Posterior cingulate gyrus (tissue), 11 donors: Measurements from ENCODE around the gene CDH11.
A peak's percentile ranks its signal among the peaks of the same experiment; 100 is the strongest.

Source experiments
- DNase-seq, 10 donors: peaks; one replicate each; pipeline versions ENCODE4 v3.0.0 to v3.0.0-alpha.2; 2020 to 2021; ENCODE audit warnings: mixed read lengths in 3 of 10
- intact Hi-C: fragments of 100-400 bp; cut with DNase I; formaldehyde crosslinking; loops from one replicate; pipeline ENCODE4 v1.15.1; 2023

The CDH11 gene

DNA sequence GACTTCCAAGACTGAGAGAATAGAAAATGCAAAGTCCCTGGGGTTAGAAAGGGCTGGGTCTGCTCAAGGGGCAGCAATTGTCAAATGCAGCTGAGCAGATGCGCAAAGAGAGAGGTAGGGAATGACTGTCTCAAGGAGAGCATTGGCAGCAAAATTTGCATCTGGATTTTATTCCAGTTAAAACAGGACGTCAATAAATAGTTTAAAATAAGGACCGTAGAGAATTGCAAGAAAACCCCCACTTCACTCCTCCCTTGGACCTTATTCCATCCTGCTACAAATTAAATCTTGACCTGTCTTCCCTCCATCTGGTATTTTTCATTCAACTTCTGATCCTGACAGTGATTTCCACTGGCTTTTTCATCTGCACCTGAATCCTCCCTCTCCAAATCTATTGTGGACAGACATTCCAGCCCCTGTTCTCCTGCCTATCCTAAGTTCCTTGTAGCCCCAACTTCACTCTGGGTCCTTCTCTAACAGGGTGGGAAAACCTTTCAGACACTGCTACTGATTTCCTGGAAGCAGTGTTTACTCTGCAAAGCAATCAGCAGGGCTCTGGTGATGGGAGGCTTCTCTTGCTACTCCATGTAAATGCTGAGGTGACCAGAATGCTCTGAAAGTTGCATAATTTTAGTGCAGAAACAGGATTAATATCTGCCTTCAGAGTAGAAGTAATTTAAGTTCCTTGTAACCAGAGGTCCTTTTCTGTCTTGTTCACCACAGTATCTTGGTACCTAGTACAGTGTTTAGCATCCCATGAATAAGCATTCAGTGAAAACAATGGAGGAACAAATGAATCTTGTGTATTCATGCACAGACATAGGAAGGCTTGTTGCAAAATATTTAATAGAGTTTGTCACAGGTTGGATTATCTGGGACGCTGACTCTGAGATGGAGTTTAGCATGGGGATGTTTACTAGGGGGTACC lies 79.2 kb downstream of the CDH11 start:
- intact Hi-C loops = no loop called here
- DNase-seq = no peak

DNA sequence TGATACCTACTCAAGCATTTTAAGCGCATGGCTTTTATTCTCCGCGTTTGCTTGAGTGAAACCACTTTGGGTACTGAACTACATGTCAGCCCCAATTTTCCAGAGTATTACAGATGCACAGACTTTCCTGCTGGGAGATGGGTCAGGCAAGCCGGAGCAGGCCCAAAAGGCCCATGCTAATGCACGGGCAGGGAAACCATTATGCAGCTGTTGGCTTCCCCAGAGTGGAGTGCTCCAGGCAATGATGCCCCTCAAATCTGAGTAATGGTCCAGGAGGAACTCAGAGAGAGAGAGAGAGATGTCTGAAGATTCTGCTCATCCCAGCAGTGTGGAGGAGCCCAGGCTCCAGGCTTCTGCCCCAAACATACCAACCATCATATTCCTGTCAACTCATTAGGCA lies 80.2 kb downstream of the CDH11 start:
- intact Hi-C loops = no loop called here
- DNase-seq = no peak

DNA sequence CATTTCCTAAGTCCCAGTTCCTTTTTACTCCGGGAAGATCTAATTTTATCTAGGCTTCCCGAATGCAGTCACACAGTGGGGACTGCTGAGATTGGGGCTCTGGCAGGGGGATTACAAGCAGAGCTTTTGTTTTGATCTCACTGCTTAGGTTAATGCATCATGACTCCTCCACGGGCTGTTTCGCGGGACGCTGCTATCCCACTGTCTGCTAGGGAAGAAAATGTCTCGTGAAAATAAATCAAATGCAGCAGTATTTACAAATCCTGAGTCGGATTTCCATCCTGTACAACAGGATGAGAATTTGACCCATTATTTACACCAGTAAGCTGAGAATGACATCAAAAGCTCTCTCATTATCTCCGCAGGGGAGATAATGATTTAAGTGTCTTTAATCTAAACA lies 83.8 kb downstream of the CDH11 start:
- DNase-seq = no peak
- intact Hi-C loops = no loop called here

DNA sequence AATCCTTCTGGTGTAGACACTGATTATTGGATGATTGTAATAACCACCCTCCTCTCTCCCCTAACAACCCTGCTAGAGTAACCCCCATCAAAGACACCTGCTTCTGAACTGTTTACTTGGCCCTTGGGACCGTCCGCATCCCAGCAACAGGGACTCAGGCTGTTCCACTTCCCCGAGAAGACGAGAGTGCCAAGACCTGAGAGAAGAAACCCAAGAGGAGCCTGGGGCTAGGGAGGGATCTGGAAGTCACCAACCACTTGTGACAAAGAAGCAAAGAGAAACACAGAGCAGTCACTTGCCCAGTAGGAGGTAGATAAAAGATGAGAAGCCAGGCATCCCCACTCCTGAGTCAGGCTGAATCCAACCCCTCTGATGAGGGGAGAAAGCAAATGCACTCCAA lies 84.3 kb downstream of the CDH11 start:
- intact Hi-C loops = no loop called here

DNA sequence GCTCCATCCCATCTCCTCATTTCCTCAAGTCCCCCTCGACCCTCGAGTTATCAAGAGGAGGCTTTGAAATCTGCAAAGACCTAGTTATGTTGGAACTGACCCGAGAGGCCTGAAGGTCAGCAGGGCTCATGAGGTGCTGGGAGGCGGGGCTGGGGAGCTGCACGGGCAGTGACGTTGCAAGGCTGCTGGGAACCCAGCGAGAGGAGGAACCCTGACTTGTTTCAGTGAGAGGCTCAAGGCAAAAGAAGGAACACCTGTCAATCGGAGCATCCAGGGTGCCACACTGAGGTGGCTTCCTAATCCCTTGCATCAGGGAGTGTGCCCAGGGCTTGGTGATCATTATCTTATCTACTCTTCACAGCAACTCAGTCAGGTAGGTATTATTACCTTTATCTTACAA lies 86.9 kb downstream of the CDH11 start:
- intact Hi-C loops = no loop called here
- DNase-seq = no peak

More for the DNA sequence above, 84.3 kb downstream of the CDH11 start:
- DNase-seq = no peak

DNA sequence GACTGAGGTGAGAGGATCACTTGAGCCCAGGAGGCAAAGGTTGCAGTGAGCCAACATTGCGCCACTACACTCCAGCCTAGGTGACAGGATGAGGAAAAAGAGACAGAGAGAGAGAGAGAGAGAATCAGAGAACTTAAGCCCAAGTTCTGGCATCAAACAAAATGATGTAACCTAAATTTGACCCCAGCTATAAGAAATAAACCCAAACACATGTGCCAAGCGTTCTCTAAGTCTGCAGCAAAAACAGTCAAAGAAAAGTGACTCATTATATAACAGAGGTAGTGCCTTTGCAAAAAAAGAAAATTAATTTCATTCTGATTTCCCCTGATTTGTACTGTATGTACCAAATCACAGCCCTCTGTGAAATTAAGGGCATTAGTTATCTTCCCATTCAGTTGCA lies 89.5 kb downstream of the CDH11 start:
- DNase-seq = no peak
- intact Hi-C loops = no loop called here

DNA sequence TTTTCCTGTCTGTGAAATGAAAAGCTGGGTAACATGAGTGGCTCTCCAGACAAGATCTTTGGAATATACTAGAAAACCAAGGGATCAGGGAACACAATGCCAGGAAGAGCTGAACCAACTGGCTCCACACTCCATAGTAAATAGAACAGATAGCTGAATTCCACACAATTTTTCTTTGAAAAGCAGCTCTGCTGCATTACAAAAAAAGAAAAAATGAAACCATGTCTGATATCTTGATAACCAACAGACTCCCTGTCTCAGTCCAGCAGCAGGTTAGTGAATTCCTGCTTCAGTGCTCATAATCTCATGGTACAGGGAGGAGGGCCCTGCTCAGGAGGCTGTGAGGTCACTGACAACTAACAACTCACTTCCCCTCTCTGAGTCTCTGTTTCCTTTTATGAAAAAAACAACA lies 97.1 kb downstream of the CDH11 start:
- intact Hi-C loops = no loop called here

DNA sequence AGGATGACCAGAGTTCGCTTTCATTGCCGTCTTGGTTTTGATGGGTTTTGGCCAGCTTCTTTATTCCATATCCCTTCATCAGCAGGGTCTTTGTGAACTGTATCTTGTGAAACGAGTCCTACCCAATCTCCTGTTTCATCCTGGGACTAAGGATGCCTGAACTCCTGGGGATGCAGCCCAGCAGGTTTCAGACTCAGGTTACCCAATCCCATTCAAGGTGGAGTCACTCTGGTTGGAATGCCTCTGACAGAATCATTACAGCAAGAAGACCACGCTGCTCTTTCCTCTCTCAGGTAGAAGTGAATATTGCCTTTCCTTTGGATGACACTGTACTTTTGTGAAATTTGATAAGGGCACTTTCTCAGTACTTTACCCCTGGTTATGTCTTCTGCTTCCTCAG lies 98.1 kb downstream of the CDH11 start:
- intact Hi-C loops = no loop called here

More for the DNA sequence above, 97.1 kb downstream of the CDH11 start:
- no peak for DNase-seq

DNA sequence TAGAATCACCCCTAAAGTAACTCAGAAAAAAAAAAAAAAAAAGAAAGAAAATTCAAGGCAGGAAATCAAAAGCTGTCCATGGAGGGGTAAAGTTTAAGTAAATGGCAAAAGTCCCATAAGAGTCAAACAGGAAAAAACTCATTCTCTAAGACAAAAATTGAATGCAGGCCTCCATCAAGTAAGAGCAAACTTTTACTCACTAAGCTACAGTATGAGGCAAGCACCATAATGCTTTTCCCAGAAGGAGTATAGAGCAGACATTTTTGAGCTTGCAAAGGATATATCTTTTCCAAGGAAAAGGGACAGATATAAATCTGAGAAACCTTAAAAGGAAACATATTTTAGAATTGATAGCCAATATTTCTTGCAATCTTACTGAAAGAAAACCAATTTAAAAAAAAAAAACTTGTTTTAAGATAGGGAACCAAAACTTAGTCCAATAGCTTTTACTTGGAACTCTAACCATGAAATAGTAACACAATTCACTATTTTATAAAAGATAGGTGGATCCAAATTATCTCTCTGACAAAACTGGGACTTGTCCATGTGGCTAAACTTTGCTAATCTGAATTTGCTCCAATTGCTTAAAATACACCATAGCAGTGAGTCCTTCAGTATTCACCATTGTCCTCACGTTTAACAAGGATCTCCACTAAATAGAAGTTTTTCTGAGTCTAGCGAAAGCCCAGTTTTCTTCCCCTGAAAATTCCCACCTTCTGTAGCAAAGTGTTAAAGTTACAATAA lies 99.8 kb downstream of the CDH11 start:
- intact Hi-C loops = no loop called here
- DNase-seq = no peak

More for the DNA sequence above, 98.1 kb downstream of the CDH11 start:
- DNase-seq = no peak

DNA sequence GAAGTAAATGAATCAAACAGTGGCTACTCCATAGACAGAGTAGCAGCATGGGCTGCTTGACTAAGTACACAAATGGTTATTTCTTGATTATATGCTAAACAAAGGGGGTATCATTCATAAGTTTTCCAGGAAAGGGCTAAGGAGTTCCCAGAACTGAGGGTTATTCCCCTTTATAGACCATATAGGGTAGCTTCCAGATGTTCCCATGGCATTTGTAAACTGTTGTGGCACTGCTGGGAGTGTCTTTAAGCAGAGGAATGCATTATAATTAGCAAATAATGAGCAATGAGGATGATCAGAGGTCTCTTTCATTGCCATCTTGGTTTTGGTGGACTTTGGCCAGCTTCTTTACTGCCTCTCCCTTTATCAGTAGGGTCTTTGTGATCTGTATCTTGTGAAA lies 105.1 kb downstream of the CDH11 start:
- no peak for DNase-seq
- intact Hi-C loops = no loop called here

DNA sequence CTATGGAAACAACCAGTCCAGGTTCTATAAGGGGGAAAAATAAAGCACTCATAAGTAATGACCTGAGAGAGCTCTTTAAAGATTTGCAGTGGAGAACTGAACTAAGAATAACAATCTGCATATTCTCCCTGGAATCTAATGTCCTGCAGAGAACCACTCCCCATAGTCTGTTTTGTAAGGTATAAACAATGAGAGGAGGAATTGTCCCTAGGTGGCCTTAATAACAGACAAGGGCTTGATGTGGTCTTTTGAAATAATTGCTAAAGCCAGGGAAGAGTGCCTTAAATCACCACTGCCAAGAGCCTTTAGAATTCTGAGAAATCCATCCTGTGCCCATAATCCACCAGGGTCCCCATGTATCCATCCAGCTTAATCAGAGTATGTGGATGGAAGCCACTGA lies 106.3 kb downstream of the CDH11 start:
- DNase-seq = no peak
- intact Hi-C loops = no loop called here

DNA sequence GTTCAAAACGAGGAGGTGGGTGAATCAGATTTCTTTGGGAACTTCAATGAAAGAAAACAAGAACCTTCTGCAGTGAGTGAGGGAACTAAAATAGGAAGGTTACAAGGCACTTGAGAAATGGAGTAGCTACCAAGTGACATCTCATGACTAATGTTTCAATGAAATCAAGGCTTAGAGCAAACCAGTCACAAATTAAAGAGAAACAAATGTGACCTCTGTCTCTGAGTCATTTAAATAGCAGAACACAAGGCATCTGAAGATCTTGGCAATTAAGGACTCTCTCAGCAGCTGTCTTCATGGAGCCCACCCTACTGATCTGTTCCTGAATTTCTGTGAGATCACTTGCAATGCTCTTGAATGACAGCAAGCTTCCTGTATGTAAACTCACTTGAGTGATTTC lies 109.5 kb downstream of the CDH11 start:
- intact Hi-C loops = no loop called here
- no peak for DNase-seq

DNA sequence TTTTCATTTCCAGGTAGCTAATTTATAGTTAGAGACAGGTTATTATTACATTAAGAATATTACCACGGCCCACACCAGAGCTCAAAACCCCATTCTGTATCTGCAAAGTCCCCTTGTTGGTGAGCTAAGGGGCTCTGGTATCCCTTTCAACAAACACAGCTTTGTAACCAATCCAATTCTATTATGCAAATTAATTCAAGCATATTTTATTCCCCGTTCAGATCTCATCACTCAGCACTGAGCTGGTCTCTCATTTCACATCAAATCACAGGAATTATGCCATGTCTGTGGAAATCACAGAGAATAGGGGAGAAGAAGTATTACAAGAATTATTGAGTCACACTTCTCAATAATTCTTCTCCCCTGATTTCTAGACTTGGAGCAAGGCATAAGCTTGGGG lies 111.7 kb downstream of the CDH11 start:
- intact Hi-C loops = no loop called here
- DNase-seq = no peak

DNA sequence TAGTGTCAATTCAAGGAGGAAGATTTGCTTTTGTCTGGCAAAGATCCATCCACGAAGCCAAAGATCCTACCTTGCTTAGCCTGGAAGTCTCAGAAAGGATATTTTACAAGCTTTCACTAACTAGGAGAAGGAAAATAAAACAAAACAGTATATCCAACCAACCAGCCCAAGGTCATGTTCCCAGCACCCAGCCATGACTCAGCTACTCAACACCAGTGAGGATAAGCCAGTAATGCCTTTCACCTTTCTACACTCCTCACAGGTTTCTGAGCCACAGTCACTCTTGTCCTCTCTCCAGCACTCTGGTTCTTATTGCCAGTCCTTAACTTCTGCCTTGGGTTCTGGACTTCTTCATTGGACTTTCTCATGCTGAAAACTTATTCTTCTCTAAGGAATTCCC lies 116.2 kb downstream of the CDH11 start:
- DNase-seq = no peak
- intact Hi-C loops = no loop called here

DNA sequence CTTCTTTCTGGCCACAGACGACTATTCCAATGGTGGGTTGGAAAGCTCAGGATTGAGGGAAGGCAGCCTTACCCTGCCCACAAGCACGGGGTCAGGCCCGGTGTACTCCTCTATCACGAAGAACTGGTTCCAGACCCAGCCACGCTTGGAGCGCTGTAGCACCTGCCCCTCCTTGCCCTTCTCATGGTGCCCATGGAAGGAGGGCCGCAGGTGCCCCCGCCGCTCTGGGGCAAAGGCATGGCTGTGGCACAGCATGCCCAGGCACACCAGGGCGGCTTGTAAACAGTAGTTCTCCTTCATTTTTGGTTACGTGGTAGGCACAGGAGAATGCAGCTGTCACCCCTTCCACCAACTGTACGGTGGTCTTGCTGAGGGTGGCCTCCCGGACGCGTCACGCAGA lies 117.3 kb downstream of the CDH11 start:
- intact Hi-C loops = no loop called here
- peak in 2 of 10 donors; percentile 60 to 74 for DNase-seq

DNA sequence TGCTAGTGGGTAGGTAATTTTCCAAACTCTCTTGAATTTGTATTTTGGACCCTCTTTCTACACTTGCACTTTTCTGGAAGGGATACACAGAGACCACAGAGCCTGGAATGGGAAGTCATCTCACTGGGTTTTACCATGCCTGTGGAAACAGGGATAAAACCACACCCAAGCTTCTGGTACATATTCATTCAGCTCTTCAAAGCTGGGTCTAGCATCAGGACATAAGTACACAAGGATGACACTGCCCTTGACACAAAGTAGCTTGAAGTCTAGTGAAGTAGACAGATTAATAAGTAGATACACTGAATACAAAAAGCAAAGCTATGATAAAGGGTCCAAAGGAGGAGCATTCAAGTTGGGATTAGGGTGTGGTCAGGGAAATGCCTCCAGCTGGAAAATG lies 118.2 kb downstream of the CDH11 start:
- intact Hi-C loops = no loop called here
- no peak for DNase-seq

DNA sequence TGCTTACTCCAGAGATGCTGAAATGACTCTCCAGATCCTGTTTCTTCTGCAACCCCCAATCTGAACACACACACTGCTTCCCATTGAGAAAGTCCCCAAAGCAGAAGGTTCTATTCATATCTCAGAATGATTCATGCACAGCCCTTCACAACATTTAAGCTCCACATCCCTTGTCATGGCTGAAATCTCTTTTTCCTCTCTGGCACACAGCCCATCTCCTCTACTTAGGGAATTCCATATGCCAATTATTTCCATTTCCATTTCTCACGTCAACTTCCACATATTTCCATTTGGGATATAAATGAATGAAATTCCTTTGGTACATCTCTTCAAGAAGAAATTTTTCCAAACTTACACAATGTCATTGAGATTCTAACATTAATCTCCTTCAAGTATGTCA lies 119.6 kb downstream of the CDH11 start:
- no peak for DNase-seq
- intact Hi-C loops = no loop called here

DNA sequence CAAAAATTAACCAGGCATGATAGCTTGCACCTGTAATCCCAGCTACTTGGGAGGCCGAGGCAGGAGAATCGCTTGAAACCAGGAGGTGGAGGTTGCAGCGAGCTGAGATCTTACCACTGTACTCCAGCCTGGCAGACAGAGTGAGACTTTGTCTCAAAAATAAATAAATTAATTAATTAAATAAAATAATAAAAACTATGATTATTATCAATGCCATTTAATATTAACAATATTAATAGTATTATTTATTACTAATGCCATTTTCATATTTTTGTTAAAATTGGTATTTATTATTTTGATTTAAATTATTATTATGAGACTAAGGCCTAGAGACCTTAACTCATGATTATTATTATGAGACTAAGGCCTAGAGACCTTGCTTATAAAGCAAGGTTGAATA lies 121.2 kb downstream of the CDH11 start:
- DNase-seq = no peak
- intact Hi-C loops = no loop called here

DNA sequence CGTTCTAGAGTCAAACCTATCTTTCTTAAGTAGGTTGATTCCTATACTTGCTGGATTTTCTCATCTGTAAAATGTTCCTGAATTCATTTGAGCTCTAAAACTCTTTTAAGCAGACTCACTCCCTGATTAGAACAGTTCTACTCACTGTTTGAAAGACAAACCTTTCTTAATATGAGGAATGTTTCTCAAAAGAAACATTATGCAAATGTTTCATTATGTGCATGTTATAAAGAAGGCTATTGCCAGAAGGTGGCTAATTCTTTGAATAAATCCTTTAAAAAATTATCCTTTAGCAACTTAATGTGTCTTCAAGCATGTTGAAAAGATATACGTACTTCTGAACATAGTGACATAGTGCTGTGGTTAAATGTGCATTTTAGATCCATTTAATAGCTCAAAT lies 124.1 kb downstream of the CDH11 start:
- DNase-seq = no peak
- intact Hi-C loops = no loop called here

DNA sequence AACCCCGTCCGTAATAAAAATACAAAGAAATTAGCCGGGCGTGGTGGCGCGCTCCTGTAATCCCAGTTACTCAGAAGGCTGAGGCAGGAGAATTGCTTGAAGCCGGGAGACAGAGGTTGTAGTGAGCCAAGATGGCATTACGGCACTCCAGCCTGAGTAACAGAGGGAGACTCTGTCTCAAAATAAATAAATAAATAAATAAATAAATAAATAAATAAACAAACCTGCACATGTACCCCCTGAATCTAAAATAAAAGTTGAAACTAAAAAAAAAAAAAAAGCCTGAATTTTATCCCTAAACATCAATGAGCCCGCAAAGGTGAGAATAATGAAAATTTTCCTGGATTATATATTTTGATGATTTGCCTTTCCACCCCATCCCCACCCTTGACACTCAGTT lies 124.7 kb downstream of the CDH11 start:
- DNase-seq = no peak
- intact Hi-C loops = no loop called here

DNA sequence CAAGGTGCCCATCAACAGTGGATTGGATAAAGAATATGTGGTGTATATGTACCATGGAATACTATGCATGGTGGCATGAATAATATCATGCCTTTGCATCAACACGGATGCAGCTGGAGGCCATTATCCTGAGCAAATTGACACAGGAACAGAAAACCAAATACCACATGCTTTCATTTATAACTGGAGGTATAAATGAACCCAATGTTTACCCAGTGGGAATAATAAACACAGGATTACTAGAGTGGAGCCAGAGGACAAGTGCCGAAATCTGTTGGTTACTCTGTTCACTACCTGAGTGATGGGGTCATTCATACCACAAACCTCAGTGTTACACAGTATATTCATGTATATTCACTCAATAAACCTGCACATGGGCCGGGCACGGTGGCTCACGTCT lies 125.2 kb downstream of the CDH11 start:
- intact Hi-C loops = no loop called here
- no peak for DNase-seq

DNA sequence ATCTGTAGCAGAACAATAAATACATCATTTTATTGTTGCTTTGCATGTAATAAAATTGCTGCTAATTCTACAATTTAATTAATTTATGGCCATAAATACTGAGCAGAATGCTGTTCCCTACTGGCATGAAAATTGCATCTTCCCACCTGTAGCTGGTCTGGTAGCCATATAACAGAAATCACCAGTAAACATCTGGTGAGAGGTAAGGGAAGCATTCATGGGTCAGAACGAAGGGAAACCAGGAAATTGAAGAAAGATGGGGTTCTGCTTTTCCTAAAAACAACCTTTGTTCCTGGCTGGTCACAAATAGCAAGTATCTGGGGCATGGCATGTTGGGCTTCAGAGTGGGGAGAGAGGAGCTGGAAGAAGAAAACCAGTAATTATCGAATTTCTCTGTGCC lies 128.4 kb downstream of the CDH11 start:
- intact Hi-C loops = no loop called here
- DNase-seq = no peak
